GM21723 (cell line): Measurements from ENCODE around the gene TEC.

Experiments
- ATAC-seq: cut with Tn5 transposase; IDR thresholded peaks from one replicate; pipeline ENCODE4 v1.9.1; 2021; ENCODE audit warnings: mild to moderate bottlenecking, moderate library complexity; ENCODE audit not compliant: unreplicated experiment

TEC gene

GRCh38 chr4:48127682-48128404 is 141.8 kb downstream of the TEC start:
- ATAC-seq: peak; percentile 85

- ATAC-seq: no peak
Measured at GRCh38 chr4:48127231-48127630, 142.4 kb downstream of the TEC start.

- no peak for ATAC-seq
Measured at GRCh38 chr4:48126621-48127020, 143.0 kb downstream of the TEC start.

GRCh38 chr4:48124870-48125269 is 144.8 kb downstream of the TEC start:
- no peak for ATAC-seq

- no peak for ATAC-seq
Measured at GRCh38 chr4:48122756-48123155, 146.9 kb downstream of the TEC start.

- ATAC-seq: no peak
Measured at GRCh38 chr4:48121180-48121579, 148.5 kb downstream of the TEC start.

- no peak for ATAC-seq
Measured at GRCh38 chr4:48120132-48120531, 149.5 kb downstream of the TEC start.

- ATAC-seq: no peak
Measured at GRCh38 chr4:48119646-48120045, 150.0 kb downstream of the TEC start.

GRCh38 chr4:48118081-48118480 is 151.6 kb downstream of the TEC start:
- no peak for ATAC-seq

- no peak for ATAC-seq
Measured at GRCh38 chr4:48116582-48116981, 153.1 kb downstream of the TEC start.

GRCh38 chr4:48114412-48114811 is 155.2 kb downstream of the TEC start:
- ATAC-seq: no peak

- ATAC-seq: no peak
Measured at GRCh38 chr4:48112017-48112667, 157.5 kb downstream of the TEC start.

GRCh38 chr4:48110452-48110978 is 159.1 kb downstream of the TEC start:
- no peak for ATAC-seq

- ATAC-seq: peak; percentile 75
Measured at GRCh38 chr4:48109413-48110263, 160.0 kb downstream of the TEC start.

GRCh38 chr4:48108309-48109073 is 161.1 kb downstream of the TEC start:
- no peak for ATAC-seq

GRCh38 chr4:48105230-48105629 is 164.4 kb downstream of the TEC start:
- ATAC-seq: no peak

GRCh38 chr4:48103483-48104139 is 166.0 kb downstream of the TEC start:
- ATAC-seq: no peak

- ATAC-seq: no peak
Measured at GRCh38 chr4:48102303-48102702, 167.3 kb downstream of the TEC start.

- no peak for ATAC-seq
Measured at GRCh38 chr4:48100256-48100655, 169.4 kb downstream of the TEC start.

GRCh38 chr4:48095441-48095840 is 174.2 kb downstream of the TEC start:
- ATAC-seq: no peak
